ENCODE measurements around the gene IARS2.

DNA sequence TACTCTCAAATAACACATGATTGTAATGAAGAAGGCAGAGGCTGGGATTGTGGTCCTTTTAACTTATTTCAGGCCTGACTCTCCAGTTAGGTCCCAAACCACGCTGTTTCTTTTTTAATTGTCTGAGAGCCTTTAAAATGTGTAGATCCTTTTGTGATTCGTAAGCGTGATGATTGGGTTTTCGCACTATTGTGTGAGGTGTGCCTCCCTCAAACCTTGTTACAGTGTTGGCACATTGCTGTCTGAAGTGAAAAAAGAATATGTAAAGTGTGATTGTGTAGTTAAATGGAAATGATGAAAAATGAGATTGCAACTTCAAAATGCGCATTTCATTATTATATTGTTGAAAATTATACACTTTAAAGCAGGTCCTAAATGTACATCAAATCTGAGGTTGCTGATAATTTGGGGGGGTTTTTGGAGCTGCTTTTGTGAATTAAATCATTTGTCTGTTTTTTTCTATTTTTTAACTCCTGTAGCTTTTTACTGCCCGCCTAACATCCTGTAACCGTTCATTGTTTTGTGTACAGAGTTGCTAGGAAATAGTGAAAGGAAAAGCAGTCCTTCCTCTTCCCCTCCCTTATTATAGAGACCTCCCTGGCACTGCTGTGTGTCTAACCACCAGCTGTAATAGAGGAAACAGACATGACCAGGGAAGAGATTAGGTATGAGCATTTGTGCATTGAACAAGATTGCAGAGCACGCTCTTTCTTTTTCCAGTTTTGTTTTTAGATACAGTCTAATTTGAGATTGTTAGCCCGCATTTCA lies 43.3 kb downstream of the IARS2 start:
- TF ChIP-seq, protein P1, sequence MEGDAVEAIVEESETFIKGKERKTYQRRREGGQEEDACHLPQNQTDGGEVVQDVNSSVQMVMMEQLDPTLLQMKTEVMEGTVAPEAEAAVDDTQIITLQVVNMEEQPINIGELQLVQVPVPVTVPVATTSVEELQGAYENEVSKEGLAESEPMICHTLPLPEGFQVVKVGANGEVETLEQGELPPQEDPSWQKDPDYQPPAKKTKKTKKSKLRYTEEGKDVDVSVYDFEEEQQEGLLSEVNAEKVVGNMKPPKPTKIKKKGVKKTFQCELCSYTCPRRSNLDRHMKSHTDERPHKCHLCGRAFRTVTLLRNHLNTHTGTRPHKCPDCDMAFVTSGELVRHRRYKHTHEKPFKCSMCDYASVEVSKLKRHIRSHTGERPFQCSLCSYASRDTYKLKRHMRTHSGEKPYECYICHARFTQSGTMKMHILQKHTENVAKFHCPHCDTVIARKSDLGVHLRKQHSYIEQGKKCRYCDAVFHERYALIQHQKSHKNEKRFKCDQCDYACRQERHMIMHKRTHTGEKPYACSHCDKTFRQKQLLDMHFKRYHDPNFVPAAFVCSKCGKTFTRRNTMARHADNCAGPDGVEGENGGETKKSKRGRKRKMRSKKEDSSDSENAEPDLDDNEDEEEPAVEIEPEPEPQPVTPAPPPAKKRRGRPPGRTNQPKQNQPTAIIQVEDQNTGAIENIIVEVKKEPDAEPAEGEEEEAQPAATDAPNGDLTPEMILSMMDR (IDR thresholded peaks at IDR 0.05; ENCODE audit: poor library complexity), result no peak
- no peak for TF ChIP-seq EZH2 (IDR thresholded peaks at IDR 0.05; ENCODE audit: borderline replicate concordance)

Data from hepatocyte (in vitro differentiated cells).